NCI-H128 (cell line): ENCODE data around the gene PARVB.

ENCODE experiments used
- DNase-seq: peaks from one replicate; lab custom pipeline; 2025; ENCODE audit not compliant: unreplicated experiment; lab: John Stamatoyannopoulos, UW

The PARVB gene

DNA sequence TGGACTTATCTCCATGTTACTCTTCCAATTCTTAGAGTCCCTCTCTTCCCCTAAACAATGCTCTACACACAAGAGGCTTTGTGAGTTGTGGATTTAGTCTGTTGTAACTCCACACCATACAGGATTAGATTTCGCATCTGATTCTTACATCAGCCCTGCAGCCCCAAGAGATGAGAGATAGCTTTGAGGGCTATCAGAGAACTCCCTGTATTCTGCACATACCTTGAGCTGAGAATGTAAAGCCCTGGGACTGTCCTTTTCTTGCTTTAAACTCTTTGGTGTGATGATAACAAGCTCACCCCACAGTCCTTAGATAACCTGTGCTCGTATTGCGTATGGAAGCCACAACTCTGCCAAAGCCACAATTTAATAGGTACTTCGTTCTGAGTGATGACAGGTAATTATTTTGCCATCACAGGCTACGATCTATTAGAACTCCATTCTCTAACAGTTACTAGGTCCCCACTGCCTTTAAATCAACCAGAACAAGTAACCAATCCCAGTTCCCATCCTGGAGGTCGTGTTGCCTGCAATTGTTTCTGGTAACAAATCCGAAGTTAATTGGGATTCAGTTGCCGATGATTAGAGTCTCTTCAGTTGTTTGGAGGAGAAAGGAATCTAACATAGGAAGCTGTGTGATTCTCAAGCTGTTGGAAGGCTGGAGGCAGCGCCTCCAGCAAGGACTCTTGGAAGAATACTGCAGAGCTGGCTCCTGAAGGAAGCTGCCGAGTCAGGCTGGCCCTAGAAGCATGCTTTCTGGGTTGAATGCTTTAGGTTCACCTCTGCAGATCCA is 155.3 kb downstream of the PARVB start:
- no peak for DNase-seq

GRCh38 chr22:44179989-44180705 is 156.0 kb downstream of the PARVB start:
- DNase-seq = no peak

DNA sequence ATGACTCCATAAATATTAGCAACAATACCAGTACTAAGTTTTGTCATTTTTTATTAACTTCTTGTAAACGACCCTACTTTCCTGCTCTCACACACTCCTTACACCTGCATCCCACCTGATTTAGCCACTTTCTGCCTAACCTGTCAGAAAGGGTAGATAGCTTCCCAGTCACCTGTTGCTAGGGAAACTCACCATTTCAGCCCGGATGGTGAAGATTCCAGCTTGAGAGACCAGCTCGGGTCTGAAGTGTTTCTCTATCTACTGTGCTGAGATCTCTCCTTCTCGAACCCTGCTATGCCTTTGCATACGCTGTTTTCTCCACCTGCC is 156.6 kb downstream of the PARVB start, which contains the start of gene PARVG:
Gene PARVG, plus strand, starts transcription at position 220 of the 327 bp plus-strand sequence. CDS start 2,405 bp downstream, outside the sequence.
- no peak for DNase-seq

GRCh38 chr22:44181033-44181911 is 157.2 kb downstream of the PARVB start:
- DNase-seq = no peak

DNA sequence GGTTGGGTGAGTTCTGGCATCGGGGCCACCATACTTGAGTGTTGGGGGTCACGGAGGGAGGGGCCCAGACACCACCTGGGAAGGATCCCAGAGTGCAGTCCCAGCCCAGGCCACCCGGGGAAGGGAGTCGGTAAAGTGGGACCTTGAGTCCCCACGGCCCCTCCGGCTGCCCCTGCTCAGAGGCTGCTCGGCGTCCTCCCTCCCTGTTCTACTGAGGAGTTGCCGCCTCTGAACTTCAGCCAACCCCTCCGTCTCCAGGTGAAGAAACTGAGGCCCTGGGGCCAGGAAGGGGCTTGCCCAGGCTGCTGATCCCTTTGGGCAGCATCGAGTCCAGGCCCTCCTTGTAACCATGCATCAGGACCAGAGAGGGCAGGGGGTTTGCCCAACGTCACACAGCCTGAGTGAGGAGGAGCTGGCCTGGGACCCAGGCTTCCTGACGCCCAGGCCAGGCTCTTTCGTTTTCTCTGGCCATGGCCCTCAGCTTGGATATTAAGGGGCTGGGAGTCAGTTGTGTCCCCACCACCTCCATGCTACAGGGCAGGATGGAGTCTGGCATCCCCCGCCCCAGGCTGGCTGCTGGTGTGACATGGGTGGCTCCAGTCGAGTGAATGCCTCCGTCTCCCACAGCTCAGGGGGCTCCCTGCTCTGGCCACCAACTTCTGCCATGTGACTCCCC is 157.9 kb downstream of the PARVB start:
- DNase-seq = no peak

DNA sequence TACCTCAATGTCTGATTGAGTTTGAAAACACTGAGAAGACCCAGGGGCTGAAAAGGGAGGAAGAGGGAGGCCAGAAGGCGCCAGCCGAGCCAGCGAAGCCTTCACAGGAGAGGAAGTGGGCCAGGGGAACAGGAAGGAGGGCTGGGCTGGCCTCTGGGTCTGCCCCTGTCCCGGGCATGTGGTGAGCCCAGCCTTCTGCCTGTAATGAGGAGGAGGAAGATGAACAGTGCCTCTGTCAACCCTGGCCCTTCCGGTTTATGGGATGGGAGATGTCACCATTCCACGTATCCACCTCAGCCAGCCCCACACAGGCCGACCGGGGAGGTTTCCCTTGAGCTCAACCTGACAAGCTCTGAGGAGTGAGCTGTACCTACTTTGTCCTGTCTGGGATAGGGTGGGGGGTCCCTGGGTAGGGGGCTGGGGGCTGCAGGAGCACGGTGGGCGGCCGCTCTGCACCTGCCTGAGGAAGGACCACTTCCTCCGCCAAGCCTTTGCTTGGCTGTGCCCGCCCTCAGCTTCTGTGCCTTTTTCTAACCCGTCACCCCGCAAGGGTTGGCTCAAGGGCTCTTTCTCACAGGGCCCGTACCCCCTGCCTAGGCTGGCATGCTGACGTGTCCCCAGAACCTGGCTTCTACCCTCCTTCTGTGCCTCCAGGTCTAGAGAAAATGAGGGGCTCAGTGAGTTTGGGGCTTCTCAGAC is 158.6 kb downstream of the PARVB start:
- DNase-seq = no peak

DNA sequence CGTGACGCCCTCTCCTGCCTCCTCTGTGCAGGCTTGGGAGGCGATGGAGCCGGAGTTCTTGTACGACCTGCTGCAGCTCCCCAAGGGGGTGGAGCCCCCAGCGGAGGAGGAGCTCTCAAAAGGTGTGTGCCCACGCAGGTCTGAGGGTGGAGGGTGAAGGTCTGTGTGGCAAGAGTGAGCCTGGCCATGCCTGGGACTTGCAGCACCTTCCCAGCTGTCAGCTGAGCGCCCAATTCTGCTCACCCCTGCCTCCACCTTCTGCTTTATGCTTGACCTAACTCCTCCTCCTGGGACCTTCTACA is 159.1 kb downstream of the PARVB start:
- DNase-seq = no peak

GRCh38 chr22:44184006-44184405 is 159.9 kb downstream of the PARVB start:
- no peak for DNase-seq

DNA sequence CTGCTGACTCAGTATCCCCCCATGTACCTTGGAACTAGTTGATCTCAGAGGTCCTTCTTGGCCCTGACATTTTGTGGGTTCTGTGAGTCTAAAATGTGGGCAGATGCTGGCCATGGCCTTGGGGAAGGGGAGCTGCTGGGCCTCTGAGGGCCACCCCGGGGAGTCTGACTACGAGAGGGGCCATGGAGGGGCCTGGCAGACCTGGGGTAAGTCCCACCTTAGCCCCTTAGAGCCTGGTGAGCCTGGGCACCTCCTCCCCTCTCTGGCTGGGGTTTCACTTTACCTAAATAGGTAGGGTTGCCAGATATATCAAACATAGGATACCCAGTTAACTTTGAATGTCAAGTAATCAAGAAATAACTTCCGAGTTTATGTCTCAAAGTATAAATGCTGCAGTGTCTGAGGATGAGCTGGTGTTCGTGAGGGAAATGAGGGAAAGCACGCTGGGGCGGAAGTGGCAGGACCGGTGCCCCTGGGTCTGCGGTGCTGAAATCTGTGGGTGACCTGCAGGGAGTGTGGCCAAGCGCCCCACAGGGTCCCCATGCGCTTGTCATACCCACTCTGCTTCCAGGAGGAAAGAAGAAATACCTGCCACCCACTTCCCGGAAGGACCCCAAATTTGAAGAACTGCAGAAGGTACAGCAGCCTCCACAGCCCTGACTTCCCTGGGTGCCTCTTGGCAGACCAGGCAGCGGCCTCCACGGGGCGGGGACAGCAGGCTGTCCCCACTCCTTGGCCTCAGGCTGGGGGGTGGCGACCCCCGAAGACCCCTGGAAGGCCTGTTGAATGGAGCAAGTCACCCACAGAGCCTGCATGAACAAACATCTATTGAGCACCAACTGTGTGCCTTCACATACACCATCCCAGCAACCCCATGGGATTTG is 161.4 kb downstream of the PARVB start:
- DNase-seq = no peak

DNA sequence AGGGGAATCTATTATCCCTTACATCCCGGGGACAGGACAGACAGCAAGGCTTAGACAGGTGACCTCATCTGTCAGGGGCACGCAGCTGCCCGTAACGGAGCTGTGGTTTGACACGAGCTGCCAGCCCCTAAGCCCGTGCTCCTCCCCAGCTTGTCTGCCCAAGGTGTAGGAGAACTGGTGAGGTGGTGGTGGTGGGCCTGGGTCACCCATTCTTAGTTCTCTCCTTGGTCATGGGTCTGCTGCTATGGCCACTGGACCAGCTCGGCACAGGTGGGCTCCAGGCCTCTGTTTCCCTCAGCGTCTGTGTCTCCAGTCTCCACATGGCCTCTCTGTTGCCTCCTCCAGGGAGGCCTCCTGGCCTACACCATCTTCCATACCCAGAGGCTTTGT is 162.0 kb downstream of the PARVB start:
- DNase-seq = no peak

DNA sequence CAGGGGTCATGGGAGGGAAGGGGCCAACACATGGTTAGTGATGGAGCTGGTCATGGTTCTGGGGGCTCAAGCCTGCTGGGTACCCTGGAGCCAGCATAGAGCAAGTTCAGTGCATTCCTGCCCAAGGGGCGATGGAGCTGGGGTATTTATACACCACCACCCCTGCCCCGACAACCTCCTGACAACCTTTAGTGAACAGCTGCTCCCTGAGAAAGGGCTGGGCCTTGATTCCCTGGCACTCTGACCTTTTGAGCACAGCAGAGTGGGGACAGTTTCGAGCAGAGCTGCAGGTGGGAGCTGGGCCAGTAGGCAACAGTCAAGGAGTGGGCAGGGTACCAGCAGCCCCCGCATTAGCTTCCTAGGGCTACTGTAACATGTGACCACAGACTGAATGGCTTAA is 162.6 kb downstream of the PARVB start:
- no peak for DNase-seq

DNA sequence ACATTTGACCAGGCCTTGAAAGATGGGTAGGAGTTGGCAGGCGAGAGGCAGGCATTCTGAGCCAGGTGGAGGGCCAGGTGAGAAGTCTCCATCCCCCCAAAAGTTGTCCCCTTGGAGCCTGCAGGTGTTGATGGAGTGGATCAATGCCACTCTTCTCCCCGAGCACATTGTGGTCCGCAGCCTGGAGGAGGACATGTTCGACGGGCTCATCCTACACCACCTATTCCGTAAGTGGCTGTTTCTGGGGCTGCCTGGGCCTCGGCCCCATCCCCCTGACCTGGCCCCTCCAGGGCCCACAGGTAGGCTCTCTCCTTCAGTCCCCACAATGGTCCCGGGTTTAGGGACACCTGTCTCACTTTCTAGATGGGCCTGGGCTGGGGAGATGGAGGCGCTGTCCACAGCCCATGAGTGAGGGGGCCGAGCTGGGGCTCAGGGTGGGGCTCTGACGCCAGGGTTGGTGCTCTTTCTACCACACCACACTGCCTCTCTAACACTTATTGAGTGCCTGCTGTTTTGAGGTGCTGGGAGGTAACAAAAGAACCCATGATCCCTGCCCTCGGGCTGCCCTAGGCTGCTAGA is 163.6 kb downstream of the PARVB start:
- no peak for DNase-seq

DNA sequence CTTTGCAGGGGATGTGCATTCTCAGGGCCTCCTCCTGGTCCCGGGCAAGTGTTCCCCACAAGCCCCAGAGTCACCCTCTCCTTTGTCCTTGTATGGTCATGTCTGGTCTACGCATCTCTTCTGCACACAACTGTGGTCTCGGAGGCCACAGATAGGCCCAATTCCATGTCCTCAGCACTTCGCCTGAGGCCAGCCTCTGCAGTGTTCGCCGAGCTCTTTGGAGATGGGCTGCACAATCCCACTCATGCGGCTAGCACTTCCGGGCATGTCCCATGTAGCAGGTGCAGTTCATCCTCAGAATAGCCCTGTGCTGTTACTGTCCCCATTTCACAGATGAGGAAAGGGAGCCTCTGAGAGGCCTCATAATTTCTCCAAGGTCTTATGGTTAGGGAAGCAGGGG is 164.2 kb downstream of the PARVB start:
- no peak for DNase-seq

DNA sequence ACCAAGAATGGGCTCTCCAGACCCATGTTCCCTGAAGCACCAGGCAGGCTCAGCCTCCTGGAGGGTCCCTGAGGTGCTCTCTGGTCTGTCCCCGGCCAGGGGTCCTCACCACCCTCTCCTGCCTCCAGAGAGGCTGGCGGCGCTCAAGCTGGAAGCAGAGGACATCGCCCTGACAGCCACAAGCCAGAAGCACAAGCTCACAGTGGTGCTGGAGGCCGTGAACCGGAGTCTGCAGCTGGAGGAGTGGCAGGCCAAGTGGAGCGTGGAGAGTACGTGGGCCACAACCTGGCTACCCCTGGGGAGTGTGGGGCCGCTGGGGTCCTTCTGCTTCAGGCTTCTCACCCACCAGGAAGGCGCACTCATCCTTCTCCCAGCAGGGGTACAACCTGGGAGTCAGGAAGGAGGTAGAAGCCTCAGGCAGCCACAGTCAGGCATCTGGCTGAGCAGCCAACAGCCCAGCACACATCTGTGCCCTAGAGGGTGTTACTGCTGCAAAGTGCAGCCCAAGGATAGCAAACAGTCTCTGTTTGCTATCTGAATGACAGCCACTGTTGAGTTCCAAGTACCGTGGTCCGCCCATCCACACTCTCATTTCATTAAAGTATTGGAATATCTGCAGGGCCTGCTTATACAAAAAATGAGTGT is 165.0 kb downstream of the PARVB start:
- no peak for DNase-seq

GRCh38 chr22:44190381-44190976 is 166.4 kb downstream of the PARVB start:
- DNase-seq = no peak

GRCh38 chr22:44191036-44191454 is 166.9 kb downstream of the PARVB start:
- DNase-seq = no peak

DNA sequence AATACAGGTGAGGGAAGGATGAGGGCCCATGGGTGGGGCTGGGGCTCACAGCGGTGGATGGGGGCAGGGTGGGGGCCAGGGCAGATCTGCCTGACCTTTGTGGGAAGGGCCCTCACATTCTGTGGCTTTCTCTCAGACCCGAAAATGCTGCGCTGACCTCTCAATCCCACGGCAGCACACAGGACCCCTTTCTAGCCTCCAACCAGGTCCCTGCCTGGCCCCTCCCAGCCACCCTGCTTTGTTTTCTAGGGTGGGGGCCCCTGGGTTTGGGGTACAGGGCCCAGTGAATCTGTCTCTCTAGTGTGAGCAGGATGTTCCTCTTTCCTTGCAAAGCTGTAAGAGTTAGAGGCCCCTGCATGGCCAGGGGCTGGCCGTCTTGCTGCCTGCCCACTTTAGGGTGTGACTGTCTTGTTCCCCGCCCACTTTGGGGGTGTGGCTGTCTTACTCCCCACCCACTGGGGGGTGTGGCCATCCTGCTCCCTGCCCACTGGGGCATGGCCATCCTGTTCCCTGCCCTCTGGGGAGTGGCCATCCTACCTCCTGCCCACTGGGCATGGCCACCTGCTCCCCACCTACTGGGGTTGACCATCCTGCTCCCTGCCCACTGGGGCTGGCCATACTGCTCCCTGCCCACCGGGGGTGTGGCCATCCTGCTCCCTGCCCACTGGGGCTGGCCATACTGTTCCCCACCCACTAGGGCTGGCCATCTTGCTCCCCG is 168.2 kb downstream of the PARVB start:
- no peak for DNase-seq
